Right forelimb (tissue), 1 donor: ENCODE data around the gene SMAP1.
"Not testable (repeated sequence)": the region's sequence is repeated elsewhere in the genome, so short reads cannot be mapped to it uniquely, and the experiment has no call there.

Experiments
- DNase-seq: peaks from one replicate; pipeline ENCODE4 v3.0.0-alpha.2; 2018

Gene SMAP1

DNA sequence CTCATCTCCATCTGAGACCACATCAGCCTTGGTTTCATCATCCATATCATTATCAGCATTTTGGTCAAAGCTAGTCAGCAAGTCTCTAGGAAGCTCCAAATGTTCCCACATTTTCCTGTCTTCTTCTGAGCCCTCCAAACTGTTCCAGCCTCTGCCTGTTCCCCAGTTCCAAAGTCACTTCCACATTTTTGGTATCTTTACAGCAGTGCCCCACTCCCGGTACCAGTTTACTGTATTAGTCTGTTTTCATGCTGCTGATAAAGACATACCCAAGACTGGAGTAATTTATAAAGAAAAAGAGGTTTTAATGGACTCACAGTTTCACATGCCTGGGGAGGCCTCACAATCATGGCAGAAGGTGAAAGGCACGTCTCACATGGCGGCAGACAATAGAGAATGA, 74.8 kb downstream of the SMAP1 start:
- DNase-seq = not testable (repeated sequence)

DNA sequence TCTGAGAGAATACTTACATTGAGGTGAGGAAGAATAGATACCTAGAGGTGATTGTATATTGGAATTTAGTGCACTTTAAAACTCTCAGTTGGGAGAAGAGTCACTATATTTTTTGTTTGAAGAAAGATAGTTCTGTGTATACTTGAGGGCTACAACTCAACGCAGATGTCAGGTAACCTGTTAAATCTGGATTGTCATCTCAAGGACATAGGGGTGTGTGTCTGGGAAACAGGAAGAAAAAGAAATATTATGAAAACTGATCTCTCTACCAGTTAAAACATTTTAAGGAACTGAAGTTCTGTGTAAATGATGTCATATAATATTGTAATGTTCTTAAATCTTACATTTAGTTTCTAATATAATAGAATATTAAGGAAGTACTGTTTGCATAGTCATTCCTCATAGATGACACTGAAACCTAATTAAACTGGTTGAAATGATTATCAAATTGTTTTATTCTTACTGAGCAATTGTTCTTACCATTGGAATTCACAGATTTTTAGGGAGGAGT, 86.2 kb downstream of the SMAP1 start:
- DNase-seq = no peak

DNA sequence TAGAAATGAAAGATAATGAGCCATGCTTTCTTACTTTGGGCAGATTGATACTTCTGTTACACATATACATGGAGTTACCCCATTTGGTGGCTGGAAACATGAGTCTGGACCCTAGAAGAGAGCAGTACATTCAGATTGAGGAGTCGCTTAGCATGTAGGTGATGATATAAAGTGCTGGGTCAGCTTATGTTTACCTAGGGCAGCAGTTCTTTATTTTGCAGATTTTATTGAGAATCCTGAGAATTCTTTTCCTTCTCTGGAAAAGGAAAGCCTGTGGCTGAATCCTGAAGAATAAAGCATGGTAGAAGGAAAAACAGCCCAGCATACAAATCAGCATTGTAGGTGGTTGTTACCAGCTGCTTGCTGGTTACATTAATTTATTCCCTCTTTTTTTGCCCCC, 91.2 kb downstream of the SMAP1 start:
- no peak for DNase-seq

DNA sequence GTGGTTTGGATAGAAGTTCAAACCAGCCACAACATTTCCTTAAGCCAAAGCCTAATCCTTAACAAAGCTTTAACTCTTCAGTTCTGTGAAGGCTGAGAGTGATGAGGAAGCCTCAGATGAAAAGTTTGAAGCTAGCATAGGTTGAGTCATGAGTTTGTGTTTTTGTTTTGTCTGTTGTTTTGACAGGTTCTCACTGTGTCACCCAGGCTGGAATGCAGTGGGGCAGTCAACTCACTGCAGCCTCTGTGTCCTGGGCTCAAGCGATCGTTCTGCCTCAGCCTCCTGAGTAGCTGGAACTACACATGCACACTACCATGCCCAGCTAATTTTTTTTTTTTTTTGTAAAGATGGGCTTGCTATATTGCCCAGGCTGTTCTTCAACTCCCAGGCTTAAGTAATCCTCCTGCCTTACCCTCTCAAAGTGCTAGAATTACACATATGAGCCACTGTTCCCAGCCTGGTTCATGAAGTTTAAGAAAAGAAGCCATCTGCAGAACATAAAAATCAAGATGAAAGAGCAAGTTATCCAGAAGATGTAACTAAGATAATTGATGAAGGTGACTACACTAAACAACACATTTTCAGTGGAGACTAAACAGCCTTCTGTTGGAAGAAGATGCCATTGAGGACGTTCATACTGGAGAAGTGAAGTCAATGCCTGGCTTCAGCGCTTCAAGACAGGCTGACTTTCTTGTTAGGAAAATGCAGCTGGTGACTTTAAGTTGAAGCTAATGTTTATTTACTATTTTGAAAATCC, 96.2 kb downstream of the SMAP1 start:
- no peak for DNase-seq

DNA sequence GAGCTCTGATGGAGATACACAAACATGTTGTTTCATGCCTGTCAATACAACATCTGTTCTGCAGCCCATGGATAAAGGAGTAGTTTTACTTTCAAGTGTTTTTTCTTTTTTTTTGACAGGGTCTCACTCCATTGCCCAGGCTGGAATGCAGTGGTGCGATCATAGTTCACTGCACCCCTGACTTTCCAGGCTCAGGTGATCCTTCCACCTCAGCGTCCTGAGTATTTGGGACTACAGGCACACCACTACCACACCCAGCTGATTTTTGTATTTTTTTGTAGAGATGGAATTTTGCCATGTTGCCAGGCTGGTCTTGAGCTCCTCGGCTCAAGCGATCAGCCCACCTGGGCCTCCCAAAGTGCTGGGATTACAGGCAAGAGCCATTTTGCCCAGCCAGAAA, 97.0 kb downstream of the SMAP1 start:
- no peak for DNase-seq

DNA sequence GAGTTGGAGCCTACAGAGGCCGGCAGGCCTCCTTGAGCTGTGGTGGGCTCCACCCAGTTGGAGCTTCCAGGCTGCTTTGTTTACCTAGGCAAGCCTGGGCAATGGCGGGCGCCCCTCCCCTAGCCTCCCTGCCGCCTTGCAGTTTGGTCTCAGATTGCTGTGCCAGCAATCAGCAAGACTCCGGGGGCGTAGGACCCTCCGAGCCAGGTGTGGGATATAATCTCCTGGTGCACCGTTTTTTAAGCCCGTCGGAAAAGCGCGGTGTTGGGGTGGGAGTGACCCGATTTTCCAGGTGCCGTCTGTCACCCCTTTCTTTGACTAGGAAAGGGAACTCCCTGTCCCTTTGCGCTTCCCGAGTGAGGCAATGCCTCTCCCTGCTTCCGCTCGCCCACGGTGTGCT, 103.7 kb downstream of the SMAP1 start:
- not testable (repeated sequence) for DNase-seq

DNA sequence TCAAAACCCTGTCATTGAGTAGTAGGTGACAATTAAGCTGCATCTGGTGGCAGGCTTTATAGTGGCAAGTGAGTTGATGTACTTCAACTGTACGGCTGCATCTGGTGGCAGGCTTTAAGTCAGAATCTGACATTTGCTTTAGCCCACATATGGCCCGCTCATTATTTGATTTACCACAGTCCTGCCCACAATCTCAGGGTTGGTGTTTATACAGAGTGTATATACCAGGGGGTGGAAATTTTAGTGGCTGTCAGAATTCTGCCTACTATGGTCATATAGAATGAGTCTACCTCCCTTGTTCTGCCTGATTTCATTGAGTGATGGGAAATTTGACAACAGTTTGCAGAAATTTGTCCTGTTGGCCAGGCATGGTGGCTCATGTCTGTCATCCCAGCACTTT, 112.3 kb downstream of the SMAP1 start:
- DNase-seq = no peak

DNA sequence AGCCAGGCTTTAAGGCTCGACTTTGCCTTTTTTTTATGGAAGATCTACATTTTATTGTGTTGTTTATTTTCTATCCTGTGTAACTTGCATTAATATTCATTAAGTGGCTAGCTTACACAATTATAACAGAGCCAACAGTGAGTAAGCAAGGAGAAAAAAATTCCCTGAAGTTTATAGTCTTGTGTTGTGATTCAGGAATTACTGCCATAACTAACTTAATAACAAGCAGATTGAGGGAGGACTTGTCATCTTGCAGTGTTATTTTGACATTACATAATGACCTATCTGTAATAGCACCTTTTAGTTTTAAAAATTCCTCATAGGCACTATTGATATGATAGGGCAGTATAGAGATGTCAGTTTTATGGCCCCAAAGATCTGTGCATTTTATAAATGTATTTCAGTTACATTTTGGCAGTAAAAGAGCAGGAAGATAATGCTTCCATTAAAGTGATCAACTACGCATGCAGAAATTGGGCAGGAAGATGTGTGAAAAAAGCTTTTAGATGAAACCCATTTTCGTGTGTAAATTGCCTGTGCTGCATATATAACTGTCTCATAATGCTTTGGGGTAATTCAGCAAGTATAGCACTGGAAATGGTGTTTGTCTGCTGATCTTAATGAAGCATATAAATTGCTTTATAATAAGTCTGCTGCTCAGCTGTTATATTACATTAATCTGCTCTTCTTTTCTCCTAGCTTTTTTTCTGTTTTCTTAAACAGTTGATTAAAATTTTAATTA, 123.0 kb downstream of the SMAP1 start:
- no peak for DNase-seq

DNA sequence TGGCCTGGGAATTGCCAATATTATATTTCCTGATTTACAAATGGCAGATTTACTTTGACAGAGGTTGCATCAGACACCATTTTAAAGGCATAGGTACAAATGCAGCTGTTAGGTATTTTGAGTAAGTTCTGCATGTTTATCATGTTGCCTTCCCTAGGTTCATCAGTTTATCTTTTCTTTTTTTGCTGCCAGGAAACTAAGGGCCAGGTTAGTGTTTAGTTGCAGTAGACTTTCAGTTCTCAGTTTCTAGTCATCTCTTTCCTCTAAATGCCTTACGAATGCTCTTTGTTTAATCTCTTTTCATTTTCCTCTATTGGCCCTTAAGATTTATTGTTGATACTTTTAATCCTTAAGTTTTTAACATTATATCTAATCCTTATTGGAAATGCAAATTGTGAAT, 129.9 kb downstream of the SMAP1 start:
- DNase-seq = no peak

DNA sequence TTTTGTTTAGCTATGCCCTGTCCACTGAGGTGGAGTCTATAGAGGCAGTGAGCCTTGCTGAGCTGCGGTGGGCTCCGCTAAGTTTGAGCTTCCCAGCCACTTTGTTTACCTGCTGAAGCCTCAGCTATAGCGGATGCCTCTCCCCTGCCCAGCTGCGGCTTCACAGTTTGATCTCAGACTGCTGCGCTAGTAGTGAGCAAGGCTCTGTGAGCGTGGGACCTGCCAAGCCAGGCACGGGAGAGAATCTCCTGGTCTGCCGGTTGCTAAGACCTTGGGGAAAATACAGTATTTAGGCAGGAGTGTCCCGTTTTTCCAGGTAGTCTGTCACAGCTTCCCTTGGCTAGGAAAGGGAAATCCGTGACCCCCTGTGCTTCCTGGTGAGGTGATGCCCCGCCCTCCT, 138.4 kb downstream of the SMAP1 start:
- no peak for DNase-seq

DNA sequence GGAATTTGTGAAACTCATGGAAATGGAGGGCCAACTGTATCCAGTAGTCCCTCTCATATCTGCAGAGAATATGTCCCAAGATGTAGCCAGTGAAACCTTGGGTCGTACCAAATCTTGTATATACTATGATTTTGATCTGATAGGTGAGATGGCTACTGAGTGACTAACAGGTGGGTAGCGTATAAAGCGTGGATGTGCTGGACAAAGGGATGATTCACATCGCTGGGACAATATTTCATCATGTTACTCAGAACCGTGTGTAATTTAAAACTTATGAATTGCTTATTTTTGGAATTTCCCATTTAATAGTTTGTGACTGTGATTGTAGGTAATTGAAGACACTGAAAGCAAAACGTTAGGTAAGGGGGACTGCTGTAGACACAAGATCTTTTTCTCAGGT, 144.1 kb downstream of the SMAP1 start:
- DNase-seq = no peak

DNA sequence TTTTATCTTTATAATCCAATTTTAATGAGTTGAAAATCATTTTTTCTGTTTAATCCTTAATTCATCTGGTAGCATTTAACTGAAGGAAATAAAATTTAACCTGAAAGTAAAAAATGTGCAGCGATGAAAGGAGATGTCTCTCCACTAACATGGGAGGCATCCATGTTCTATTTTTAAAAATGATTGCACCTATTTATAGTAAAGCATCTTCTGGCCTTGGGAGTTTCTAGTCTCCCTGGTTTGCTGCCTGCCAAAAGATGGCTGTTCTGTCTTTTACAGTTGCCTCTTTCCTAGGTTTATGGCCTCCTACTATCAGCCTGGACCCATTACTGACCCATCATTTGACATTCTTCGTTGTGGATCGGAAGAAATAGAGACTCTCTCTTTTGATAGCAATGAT, 146.2 kb downstream of the SMAP1 start:
- no peak for DNase-seq

DNA sequence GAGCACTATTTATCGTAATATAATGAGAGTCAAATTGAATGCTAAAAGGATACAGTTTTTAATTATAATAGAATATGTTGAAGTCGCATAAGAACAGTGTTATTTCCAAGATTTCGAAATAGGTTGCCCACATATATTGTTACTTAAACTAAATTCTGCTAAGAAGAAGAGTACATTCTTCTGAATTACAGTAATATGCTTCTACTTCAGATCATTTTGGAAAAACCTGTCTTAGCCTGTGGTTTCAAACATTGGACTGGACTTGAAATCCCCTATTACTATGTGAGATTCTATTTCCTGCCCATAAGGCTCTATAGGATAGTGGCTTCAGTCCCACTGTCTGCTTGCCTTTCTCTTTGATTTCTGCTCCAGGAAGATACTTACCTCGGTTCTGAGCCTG, 152.0 kb downstream of the SMAP1 start:
- DNase-seq = no peak

DNA sequence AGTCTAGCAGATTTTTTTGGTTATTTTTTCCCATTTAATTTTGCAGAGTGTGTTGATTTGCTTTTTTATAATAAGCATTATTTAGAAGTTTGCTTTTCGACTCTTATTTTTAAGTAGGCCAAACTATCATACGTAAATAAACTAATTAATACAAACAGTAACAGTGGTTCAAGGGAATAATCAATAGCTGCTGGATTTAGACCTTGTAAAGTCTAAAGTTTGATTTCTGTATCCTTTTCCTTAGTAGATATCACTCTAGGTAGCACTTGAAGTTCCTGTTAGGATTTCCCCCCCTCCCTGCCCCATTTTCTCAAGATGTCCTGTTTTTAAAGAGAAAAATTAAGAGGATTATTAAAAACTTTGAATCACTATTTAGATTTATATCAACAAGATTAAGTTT, 153.1 kb downstream of the SMAP1 start:
- no peak for DNase-seq

DNA sequence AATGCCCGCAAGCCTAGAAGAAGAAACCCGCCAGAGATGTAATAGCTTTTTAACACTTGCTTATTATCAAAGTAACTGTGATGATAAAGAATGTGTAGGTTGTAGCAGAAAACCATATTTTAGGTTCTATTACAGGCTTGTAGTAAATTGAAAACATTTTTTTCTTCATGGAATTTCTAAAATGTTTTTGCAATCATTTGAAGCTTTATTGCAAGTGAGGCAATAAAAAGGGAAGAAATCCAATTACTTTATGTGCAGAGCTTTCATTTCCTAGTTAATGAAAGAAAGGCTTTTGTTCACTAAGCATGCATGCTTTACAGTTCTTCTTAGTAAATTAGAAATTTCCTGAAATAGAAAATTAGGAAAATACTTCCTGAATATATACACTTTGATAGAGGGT, 154.1 kb downstream of the SMAP1 start:
- DNase-seq = no peak

DNA sequence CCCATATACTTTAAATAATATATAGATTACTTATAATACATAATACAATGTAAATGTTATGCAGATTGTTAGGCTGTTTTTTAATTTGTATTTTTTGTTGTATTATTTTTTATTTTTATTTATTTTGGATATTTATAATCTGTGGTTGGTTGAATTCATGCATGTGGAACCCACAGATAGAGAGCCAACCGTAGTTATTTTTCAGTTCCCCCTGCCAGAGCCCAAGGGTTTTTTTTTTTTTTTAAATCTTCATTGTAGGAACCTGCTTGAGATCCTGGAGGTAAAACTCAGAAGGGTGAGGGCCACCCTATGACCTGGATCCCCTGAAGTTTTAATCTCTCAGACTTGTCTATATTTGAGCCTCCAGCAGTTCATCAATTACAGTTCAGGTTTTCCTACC, 156.0 kb downstream of the SMAP1 start:
- DNase-seq = no peak

DNA sequence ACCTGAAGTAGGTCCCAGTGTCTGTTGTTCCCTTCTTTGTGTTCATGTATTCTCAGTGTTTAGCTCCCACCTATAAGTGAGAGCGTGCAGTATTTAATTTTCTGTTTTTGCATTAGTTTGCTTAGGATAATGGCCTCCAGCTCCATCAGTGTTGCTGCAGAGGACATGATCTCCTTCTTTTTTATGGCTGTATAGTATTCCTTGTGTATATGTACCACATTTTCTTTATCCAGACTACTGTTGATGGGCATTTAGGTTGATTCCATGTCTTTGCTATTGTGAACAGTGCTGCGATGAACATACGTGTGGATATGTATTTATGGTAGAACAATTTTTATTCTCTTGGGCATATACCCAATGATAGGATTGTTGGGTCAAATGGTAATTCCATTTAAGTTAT, 163.7 kb downstream of the SMAP1 start:
- DNase-seq = no peak

DNA sequence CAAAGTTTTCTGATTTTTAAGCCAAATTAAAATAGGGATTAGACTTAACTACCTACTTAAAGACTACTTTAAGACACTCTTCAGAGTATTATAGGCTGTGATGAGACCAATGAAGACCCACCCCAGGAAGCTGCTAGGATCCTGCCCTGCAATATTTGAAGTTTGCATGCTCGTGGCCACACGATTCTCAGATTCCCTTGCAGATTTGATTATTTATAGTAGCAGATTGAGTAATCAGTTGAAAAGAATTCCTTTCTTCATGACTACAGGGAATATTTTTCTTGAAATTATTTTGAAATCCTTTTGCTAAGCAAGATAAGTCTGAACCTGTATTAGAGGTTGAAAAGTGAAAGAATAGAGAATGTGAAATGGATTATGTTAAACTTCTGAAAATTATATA, 166.8 kb downstream of the SMAP1 start:
- no peak for DNase-seq

DNA sequence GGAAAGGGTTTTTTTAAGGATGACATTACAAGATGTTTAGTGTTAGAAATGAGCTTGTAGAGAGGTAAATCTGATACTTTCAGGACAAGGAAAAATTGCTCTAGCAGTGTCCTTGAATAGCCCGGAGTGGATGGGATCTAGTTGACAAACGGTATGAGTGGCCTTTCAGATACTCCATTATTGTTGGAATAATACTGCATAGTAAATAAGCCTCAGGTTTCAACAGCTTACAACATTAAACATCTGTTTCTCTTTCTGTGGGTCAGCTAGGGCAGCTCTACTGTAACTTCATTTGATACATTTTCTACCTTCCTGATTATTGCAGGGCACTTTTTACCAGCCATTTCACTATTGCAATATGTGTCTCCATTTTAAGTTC, 171.2 kb downstream of the SMAP1 start:
- DNase-seq = no peak

DNA sequence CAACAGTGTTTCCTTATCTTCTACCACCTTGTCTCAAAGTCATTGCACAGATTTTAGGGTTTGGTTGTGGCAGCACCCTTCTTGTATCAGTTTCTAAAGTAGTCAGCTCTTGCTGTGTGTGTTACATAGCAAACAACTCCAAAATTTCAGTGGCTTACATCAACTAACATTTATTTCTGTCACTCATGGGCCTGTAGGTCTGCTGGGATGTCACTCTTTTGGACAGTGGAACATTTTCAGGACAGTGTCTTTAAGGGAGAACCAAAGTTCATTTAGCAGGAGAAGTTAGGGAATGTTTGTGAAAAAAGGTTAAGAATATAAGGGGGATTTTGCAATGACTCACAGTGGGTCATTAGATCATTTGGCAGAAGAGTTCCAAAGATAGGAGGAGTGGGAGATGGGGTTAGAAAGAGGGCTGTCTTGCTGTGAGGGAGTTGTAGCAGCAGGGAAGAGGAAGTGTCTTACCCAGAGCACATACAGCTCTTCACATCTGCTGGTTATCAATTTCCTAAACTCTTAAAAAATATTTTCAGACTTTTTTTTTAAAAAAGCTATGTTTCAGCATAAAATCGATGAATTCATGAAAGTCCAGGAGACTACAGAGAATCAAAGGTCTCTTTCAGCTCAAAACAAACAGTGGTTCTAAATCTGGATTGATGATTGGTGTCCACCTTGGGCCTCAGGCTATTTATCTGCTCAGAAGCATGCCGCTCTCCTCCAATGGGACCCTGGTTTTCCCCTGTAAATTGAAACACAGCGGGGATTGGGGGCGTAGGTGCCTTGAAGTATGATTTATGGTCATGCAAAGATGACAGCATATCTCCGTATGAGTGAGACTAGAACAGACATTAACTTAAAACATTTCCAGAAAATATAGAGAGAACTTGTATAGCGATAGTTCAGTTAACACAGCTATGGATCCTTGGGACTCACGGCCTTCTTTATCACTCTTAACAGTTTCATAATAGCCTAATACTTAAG, 171.9 kb downstream of the SMAP1 start:
- DNase-seq = no peak

DNA sequence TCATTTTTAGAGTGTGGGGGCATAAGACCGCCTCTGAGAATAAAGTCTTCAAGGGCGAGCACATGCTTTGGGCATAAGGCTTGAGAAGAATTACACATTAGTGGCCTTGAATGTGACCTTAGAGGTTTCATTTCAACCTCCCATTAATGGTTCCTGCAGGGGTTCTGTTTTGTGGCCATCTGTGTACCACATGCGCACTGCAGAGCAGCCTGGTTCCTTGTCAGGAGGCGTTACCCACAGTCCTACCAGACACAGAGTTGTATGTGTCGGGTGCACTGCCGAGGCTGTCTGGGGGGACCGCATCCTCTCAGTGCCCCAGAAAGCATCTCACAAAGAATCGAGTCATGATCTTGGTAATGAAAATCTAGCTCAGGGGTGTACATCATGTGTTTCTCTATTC, 173.4 kb downstream of the SMAP1 start:
- DNase-seq = no peak

DNA sequence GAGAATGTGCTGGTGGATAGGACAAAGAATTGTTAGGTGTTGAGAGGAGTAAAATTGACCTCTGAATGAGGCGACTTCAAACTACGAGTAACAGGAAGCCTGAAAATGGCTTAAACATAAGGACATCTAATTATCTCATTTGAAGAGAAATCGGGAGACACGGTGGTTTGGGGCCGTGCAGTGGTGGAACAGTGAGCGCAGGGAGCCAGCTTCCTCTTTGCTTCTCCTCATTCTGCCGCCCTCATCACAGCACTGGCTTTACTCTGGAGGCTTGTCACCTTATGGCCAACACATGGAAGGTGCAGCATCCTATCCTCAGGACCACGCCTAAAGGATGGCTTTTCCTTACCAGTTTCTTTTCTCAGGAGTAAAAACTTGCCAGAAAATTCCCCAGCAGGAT, 174.9 kb downstream of the SMAP1 start:
- no peak for DNase-seq

DNA sequence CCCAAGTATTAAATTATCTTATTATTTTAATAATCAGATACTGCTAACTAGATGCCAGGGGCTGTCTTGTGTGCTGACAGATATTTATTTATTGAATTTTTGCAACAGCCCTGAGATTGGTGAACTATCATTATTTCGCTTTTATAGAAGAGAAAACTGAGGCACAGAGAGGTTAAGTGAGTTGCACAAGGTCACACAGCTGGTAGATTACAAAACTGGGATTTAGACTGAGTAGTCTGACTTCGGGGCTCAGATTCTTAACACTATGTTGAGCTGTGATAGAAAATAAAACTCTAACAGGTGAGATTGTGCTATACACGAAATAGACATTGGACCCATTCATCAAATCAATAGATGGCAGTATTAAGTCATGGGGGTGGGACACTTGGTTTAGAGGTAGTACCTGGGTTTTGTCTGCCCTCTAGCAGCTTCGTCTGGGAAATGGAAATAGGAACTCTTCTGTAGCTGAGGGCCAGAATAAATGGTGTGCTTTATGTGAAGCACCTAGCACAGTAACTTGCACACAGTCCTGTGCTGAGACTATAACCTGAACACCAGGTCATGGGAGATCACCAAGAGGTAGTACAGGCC, 175.7 kb downstream of the SMAP1 start:
- DNase-seq = no peak
